GM06990 (cell line): ENCODE data around the gene PPARD.
"Not testable (repeated sequence)": the region's sequence is repeated elsewhere in the genome, so short reads cannot be mapped to it uniquely, and the experiment has no call there.

ENCODE experiments used
- DNase-seq: peaks from one replicate; pipeline ENCODE4 v3.0.0-alpha.2; 2011; ENCODE audit not compliant: insufficient read length; ENCODE audit errors: extremely low read depth
- H3K27me3 ChIP-seq: replicated peaks from 2 replicates; pipeline ENCODE4 v1.6.0; 2011; ENCODE audit warnings: low read length; ENCODE audit not compliant: control insufficient read depth, insufficient read depth
- H3K36me3 ChIP-seq: 2 replicates; pipeline ENCODE4 v1.5.1; 2011; ENCODE audit warnings: low read length; ENCODE audit not compliant: control insufficient read depth, insufficient read depth
- H3K4me3 ChIP-seq: replicated peaks from 2 replicates; pipeline ENCODE4 v1.5.1; 2011; ENCODE audit warnings: low read depth, mild to moderate bottlenecking, control low read depth, low read length
- TF ChIP-seq, protein P1 (sequence below): IDR thresholded peaks from 2 replicates; pipeline ENCODE4 v1.5.1; 2011; ENCODE audit warnings: low read length, control low read depth, mild to moderate bottlenecking, inconsistent platforms; ENCODE audit not compliant: insufficient read depth, poor library complexity, severe bottlenecking

The PPARD gene

DNA sequence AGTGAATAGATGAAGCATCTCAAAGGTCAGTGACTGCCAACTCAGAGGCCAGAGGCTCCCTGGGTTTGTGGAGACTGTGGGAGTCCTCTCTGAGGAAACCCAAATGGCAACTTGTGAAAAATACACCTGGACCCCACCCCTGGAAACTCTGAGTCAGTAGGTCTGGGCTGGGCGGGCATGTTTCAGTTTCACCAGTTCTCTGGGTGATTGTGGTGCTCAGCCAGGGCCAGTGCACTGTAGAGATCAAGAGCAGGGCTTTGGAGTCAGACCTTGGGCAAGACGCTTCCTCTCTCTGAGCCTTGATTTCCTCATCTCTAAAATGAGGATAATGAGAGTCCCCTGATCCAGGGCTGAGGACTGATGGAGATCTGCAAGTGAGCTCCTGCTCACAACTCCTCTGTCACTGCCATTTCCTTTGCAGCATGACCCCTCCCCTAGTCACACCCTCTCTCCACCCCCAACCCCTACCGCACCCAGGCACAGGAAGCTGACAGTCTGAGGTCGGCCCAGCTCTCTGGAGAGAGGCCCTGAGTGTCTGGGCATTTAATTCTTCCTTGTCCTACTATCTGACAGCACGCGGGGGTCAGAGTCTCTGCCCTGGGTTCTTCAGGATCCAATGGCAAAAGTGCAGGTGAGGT, 39.6 kb upstream of the PPARD start:
- Histone ChIP-seq H3K27me3 (no peaks in the 10 kb centered on the region), H3K4me3 (peak overlapping the region; percentile 54), H3K36me3 (peaks cover 2% of the 10 kb centered on the region)
- TF ChIP-seq, protein P1, sequence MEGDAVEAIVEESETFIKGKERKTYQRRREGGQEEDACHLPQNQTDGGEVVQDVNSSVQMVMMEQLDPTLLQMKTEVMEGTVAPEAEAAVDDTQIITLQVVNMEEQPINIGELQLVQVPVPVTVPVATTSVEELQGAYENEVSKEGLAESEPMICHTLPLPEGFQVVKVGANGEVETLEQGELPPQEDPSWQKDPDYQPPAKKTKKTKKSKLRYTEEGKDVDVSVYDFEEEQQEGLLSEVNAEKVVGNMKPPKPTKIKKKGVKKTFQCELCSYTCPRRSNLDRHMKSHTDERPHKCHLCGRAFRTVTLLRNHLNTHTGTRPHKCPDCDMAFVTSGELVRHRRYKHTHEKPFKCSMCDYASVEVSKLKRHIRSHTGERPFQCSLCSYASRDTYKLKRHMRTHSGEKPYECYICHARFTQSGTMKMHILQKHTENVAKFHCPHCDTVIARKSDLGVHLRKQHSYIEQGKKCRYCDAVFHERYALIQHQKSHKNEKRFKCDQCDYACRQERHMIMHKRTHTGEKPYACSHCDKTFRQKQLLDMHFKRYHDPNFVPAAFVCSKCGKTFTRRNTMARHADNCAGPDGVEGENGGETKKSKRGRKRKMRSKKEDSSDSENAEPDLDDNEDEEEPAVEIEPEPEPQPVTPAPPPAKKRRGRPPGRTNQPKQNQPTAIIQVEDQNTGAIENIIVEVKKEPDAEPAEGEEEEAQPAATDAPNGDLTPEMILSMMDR, result no peak
- DNase-seq, result peak; percentile 76

DNA sequence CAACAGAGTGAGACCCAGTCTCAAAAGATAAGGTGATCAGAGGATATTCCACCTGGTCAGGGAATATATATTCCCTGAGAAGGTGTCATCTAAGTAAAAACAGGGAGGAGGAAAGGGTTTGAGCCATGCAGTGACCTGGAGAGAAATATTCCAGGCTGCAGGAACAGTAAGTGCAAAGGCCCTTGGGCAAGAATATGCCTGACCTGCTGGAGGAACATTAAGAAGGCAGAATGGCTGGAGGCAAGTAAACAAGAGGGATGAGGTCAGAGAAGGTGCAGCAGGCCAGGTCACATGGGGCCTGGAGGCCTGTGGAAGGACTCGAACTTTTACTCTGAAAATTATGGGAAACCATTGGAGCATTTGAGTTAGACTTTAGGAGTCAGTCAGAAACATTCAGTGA, 38.1 kb upstream of the PPARD start:
- no peak overlapping the region for H3K4me3 ChIP-seq
- peaks cover 4% of the 10 kb centered on the region for H3K36me3 ChIP-seq

DNA sequence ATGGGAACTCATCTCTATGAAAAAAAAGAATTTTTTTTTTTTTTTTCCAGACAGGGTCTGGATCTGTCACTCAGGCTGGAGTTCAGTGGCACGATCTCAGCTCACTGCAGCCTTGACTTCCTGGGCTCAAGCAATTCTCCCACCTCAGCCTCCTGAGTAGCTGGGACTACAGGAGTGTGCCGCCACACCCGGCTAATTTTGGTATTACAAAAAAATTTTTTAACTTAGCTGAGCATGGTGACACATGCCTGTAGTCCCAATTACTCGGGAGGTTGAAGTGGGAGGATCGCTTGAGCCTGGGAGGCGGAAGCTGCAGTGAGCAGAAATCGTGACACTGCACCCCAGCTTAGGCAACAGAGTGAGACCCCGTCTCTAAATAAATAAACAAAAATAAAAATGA, 37.2 kb upstream of the PPARD start:
- no peak overlapping the region for H3K4me3 ChIP-seq
- DNase-seq, result no peak
- H3K36me3 ChIP-seq, result peaks cover 7% of the 10 kb centered on the region
- TF ChIP-seq, protein P1, result no peak
- H3K27me3 ChIP-seq, result no peaks in the 10 kb centered on the region

More for the DNA sequence above, 38.1 kb upstream of the PPARD start:
- TF ChIP-seq, protein P1, result no peak
- H3K27me3 ChIP-seq, result no peaks in the 10 kb centered on the region
- no peak for DNase-seq

DNA sequence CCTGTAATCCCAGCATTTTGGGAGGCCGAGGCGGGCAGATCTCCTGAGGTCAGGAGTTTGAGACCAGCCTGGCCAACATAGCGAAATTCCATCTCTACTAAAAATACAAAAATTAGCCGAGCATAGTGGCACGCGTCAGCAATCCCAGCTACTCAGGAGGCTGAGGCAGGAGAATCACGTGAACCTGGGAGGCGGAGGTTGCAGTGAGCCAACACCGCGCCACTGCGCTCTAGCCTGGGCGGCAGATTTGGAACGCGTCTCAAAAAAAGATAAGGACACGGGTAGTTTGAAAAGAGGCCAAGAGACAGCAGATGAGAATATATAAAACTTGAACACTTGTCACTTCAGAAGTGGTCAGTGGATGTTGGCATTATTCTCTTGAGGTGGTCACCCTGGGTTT, 35.2 kb upstream of the PPARD start:
- DNase-seq, H3K27me3 ChIP-seq, H3K36me3 ChIP-seq, H3K4me3 ChIP-seq: not testable (repeated sequence)

DNA sequence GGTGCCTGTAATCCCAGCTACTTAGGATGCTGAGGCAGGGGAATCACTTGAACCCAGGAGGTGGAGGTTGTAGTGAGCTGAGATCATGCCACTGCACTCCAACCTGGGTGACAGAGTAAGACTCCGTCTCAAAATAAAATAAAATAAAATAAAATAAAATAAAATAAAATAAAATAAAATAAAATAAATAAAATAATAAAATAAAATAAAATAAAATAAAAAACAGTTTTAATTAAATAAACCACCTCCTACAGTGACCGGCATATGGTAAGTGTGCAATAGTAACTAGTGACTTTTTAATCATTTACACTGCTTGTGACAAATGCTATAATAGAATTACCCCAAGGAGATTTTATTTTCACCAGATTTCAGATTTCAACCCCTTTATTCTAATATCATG, 33.8 kb upstream of the PPARD start:
- not testable (repeated sequence) for H3K4me3 ChIP-seq, DNase-seq

DNA sequence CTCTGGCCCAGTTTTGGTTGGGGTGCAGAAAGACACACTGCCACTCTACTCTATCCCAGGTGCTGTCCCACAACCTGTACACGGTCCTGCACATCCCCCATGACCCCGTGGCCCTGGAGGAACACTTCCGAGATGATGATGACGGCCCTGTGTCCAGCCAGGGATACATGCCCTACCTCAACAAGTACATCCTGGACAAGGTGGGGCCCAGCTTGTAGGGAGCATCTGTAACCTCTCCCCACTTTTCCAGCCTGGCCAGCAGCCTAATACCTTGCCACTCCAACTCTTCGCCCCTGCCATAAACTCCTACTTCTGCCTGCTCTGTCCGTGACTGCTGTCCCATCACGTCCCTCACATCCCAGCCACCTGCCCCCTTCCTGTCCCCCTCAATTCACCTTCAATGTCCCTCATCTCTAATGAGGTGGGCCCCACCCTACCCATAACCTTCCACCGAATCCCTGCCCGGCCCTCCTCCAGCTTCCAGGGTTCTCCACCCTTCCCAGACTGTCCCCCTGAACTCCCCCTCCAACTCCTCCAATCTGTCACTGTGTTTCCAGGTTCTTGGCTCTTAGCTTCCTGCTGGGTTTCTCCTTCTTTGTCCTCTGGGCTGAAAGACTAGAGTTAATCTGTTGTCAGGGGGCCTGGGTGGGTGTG, 32.6 kb upstream of the PPARD start:
- Histone ChIP-seq H3K4me3 (no peak overlapping the region), H3K36me3 (peaks cover 15% of the 10 kb centered on the region), H3K27me3 (no peaks in the 10 kb centered on the region)
- TF ChIP-seq, protein P1, result no peak
- no peak for DNase-seq

More for the DNA sequence above, 33.8 kb upstream of the PPARD start:
- H3K36me3 ChIP-seq, result peaks cover 15% of the 10 kb centered on the region
- H3K27me3 ChIP-seq, result not testable (repeated sequence)

DNA sequence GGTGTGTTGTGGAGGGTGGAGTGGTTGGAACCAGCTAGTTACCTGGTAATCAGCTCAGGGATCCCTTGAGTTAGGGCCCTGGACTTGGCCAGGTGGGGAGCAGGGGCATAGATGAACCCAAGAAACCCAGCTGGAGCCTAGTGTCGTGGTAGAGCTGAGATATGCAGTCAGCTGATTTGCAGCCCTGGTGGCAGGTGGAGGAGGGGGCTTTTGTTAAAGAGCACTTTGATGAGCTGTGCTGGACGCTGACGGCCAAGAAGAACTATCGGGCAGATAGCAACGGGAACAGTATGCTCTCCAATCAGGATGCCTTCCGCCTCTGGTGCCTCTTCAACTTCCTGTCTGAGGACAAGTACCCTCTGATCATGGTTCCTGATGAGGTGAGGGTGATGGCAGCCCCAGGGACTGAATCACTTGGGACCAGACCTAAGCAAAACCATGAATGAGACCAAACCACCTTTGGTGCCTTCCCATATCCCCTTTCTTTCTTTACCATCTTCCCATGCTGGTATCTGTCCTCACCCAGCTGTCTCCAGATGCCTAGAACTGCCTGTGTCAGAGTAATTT, 32.0 kb upstream of the PPARD start:
- no peak for DNase-seq
- TF ChIP-seq, protein P1, result no peak
- no peak overlapping the region for H3K4me3 ChIP-seq
- H3K27me3 ChIP-seq, result no peaks in the 10 kb centered on the region
- peaks cover 16% of the 10 kb centered on the region for H3K36me3 ChIP-seq
